Esophagus muscularis mucosa (tissue), 4 donors: Measurements from ENCODE around the gene NHEJ1. TPM values are rescaled to one million over a fixed set of nuclear protein-coding genes. Genes with fewer than 3 reads are reported as not detected.

Source experiments
- DNase-seq: peaks from one replicate; pipeline ENCODE4 v3.0.0-alpha.2; 2017; ENCODE audit errors: extremely low spot score
- H3K27ac ChIP-seq, 4 donors: fragments of 200-600 bp; sonication (generic); replicated peaks in 1 of 4; 1 replicate in 3 of 4; 2 replicates in 1 of 4; pipeline ENCODE4 v1.5.1; 2016 to 2019; ENCODE audit warnings: mild to moderate bottlenecking in 1 of 4
- H3K27me3 ChIP-seq, 4 donors: fragments of 200-600 bp; sonication (generic); one replicate each; pipeline versions ENCODE4 v1.5.1 to v1.6.0; 2016 to 2019
- H3K36me3 ChIP-seq, 4 donors: fragments of 200-600 bp; sonication (generic); one replicate each; pipeline ENCODE4 v1.5.1; 2016 to 2019
- H3K4me1 ChIP-seq, 4 donors: fragments of 200-600 bp; sonication (generic); one replicate each; pipeline ENCODE4 v1.5.1; 2016 to 2019
- H3K4me3 ChIP-seq, 4 donors: fragments of 200-600 bp; sonication (generic); 1 replicate in 2 of 4; 2 replicates in 2 of 4; pipeline ENCODE4 v1.5.1; 2016 to 2019; ENCODE audit warnings: mild to moderate bottlenecking in 4 of 4, moderate library complexity in 1 of 4
- H3K9me3 ChIP-seq, 4 donors: fragments of 200-600 bp; sonication (generic); 1 replicate in 3 of 4; 2 replicates in 1 of 4; pipeline ENCODE4 v1.5.1; 2016 to 2019
- CTCF ChIP-seq, 3 experiments: fragments of 200-600 bp in 2 of 3; fragments of 450-650 bp in 1 of 3; sonication (generic) in 2 of 3; IDR thresholded peaks; one replicate each; pipeline ENCODE4 v1.5.1; 2017 to 2019; ENCODE audit warnings: antibody characterized with exemption in 3 of 3, mild to moderate bottlenecking in 2 of 3, moderate library complexity in 1 of 3
- EP300 ChIP-seq: sonication (generic); formaldehyde crosslinking; IDR thresholded peaks from one replicate; pipeline ENCODE4 v1.6.1; 2017; ENCODE audit warnings: antibody characterized with exemption
- POLR2A ChIP-seq: fragments of 450-650 bp; IDR thresholded peaks from one replicate; pipeline ENCODE4 v1.6.1; 2017; ENCODE audit warnings: antibody characterized with exemption, moderate library complexity, mild to moderate bottlenecking, low read depth
- POLR2AphosphoS5 ChIP-seq, 2 donors: sonication (generic); formaldehyde crosslinking; IDR thresholded peaks; one replicate each; pipeline ENCODE4 v1.6.1; 2017; ENCODE audit warnings: antibody characterized with exemption in 2 of 2
- WGBS: methylation state at CpG from one replicate; pipeline ENCODE4 v1.1.5; 2018; 5-methylcytosine and 5-hydroxymethylcytosine counted together
- intact Hi-C: fragments of 100-400 bp; cut with DNase I; formaldehyde crosslinking; loops from one replicate; pipeline ENCODE4 v1.15.1; 2023
- total RNA-seq, 4 donors: library from RNA; depleted of rRNA; stranded (reverse); fragments of >200 nt; gene quantifications; one replicate each; pipeline versions ENCODE4 v1.1.0 to v1.2.1, GENCODE V29; 2016

NHEJ1 gene
- total RNA-seq, 4 donors from 2014 or later: 15.1 to 24.4 (median 17.8) TPM

GRCh38 chr2:219037783-219038499 lies 122.7 kb downstream of the NHEJ1 start:
- DNase-seq: no peak

GRCh38 chr2:219035942-219036341 lies 124.7 kb downstream of the NHEJ1 start:
- no peaks in the 10 kb centered on the region for H3K36me3 ChIP-seq
- H3K4me3 ChIP-seq: no peak overlapping the region
- WGBS: 62% methylated on average over 2 of the region's 2 CpGs
- H3K27ac ChIP-seq: no peak overlapping the region
- intact Hi-C loops: no loop called here
- TF ChIP-seq CTCF (IDR thresholded peaks at IDR 0.05) (no peak), POLR2A (no peak), POLR2AphosphoS5 (IDR thresholded peaks at IDR 0.05) (no peak), EP300 (no peak)
- H3K4me1 ChIP-seq: no peaks in the 10 kb centered on the region
- H3K9me3 ChIP-seq: no peaks in the 10 kb centered on the region
- DNase-seq: no peak
- peaks cover 0 to 76% (median 2%) of the 10 kb centered on the region in 4 donors for H3K27me3 ChIP-seq

More at GRCh38 chr2:219037783-219038499, 122.7 kb downstream of the NHEJ1 start:
- Histone ChIP-seq H3K9me3 (no peaks in the 10 kb centered on the region), H3K4me3 (no peak overlapping the region), H3K27ac (no peak overlapping the region), H3K36me3 (no peaks in the 10 kb centered on the region), H3K27me3 (peaks cover 0 to 76% (median 7%) of the 10 kb centered on the region in 4 donors), H3K4me1 (peaks cover 0 to 5% (median 5%) of the 10 kb centered on the region in 4 donors)
- 59% methylated on average over 8 of the region's 8 CpGs for WGBS
- intact Hi-C loops: no loop called here
- no peak for TF ChIP-seq POLR2AphosphoS5 (IDR thresholded peaks at IDR 0.05)
- no peak for TF ChIP-seq POLR2A
- no peak for TF ChIP-seq CTCF (IDR thresholded peaks at IDR 0.05)
- TF ChIP-seq EP300: no peak

- no peak overlapping the region for H3K4me3 ChIP-seq
- 67% methylated on average over 6 of the region's 6 CpGs for WGBS
- no peaks in the 10 kb centered on the region for H3K9me3 ChIP-seq
- intact Hi-C loops: no loop called here
- no peak overlapping the region for H3K27ac ChIP-seq
- no peaks in the 10 kb centered on the region for H3K4me1 ChIP-seq
- DNase-seq: no peak
- peaks cover 0 to 76% (median 9%) of the 10 kb centered on the region in 4 donors for H3K27me3 ChIP-seq
- TF ChIP-seq CTCF (IDR thresholded peaks at IDR 0.05): no peak
- TF ChIP-seq POLR2A: no peak
- no peak for TF ChIP-seq EP300
- TF ChIP-seq POLR2AphosphoS5 (IDR thresholded peaks at IDR 0.05): no peak
- H3K36me3 ChIP-seq: no peaks in the 10 kb centered on the region
Observed at GRCh38 chr2:219034823-219035222, 125.8 kb downstream of the NHEJ1 start.

- intact Hi-C loops: no loop called here
- Histone ChIP-seq H3K36me3 (no peaks in the 10 kb centered on the region), H3K27ac (no peak overlapping the region), H3K4me3 (no peak overlapping the region), H3K4me1 (no peaks in the 10 kb centered on the region), H3K27me3 (peaks cover 0 to 73% (median 9%) of the 10 kb centered on the region in 4 donors), H3K9me3 (no peaks in the 10 kb centered on the region)
- WGBS: 75% methylated on average over 17 of the region's 23 CpGs
- no peak for DNase-seq
- no peak for TF ChIP-seq POLR2A
- TF ChIP-seq CTCF (IDR thresholded peaks at IDR 0.05): no peak
- no peak for TF ChIP-seq POLR2AphosphoS5 (IDR thresholded peaks at IDR 0.05)
- TF ChIP-seq EP300: no peak
Observed at GRCh38 chr2:219032051-219032745, 128.4 kb downstream of the NHEJ1 start.
